HEK293 (cell line): ENCODE data around the gene GALNT9.

Experiments
- ZNF571 ChIP-seq: fragments of 450-650 bp; formaldehyde crosslinking; IDR thresholded peaks from 2 replicates; pipeline ENCODE4 v1.5.0; 2017; ENCODE audit warnings: missing biosample characterization, missing genetic modification characterization
- TF ChIP-seq, protein P1 (sequence below): fragments of 450-650 bp; formaldehyde crosslinking; IDR thresholded peaks from 2 replicates; pipeline ENCODE4 v1.5.1; 2016; ENCODE audit warnings: missing biosample characterization, missing genetic modification characterization

DNA sequence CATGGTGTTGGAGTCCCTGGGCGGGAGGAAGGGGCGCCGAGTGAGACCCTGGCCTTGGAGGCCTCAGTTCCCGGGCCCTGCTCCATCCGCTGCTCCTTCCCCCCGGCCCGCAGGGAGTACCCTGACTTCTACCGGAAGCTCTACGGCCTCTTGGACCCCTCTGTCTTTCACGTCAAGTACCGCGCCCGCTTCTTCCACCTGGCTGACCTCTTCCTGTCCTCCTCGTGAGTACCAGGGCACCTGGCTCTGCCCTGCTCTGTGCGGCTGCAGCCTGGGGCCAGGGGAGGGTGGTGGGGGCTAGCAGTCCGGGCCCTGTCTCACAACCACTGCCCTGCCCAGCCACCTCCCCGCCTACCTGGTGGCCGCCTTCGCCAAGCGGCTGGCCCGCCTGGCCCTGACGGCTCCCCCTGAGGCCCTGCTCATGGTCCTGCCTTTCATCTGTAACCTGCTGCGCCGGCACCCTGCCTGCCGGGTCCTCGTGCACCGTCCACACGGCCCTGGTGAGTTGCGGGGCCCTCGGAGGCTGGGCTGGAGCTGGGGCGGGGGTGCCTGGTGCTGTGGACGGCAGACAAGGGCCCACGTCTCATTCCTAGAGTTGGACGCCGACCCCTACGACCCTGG lies 178.1 kb downstream of the GALNT9 start:
- no peak for TF ChIP-seq ZNF571
- TF ChIP-seq, protein P1, sequence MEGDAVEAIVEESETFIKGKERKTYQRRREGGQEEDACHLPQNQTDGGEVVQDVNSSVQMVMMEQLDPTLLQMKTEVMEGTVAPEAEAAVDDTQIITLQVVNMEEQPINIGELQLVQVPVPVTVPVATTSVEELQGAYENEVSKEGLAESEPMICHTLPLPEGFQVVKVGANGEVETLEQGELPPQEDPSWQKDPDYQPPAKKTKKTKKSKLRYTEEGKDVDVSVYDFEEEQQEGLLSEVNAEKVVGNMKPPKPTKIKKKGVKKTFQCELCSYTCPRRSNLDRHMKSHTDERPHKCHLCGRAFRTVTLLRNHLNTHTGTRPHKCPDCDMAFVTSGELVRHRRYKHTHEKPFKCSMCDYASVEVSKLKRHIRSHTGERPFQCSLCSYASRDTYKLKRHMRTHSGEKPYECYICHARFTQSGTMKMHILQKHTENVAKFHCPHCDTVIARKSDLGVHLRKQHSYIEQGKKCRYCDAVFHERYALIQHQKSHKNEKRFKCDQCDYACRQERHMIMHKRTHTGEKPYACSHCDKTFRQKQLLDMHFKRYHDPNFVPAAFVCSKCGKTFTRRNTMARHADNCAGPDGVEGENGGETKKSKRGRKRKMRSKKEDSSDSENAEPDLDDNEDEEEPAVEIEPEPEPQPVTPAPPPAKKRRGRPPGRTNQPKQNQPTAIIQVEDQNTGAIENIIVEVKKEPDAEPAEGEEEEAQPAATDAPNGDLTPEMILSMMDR (tag by site-specific recombination) = no peak
